Measurements from ENCODE around the gene FAM221B. TPM values are rescaled to one million over a fixed set of nuclear protein-coding genes. Genes with fewer than 3 reads are reported as not detected.
A peak's percentile ranks its signal among the peaks of the same experiment; 100 is the strongest.

Gene FAM221B, protein sequence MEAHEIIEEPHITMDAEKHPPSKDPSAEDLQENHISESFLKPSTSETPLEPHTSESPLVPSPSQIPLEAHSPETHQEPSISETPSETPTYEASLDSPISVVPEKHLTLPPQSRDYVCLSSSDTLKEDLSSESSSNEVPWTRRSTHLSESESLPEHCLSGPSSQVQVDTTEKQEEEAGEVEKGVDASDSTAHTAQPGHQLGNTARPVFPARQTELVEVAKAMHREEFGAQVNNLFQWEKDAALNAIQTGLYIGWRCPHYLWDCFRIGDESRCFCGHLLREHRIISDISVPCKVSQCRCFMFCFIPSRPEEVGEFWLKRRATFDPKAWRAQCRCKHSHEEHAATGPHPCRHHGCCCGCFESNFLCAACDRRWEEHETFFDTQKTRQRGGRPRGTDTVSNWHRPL
- total RNA-seq (2014; rRNA removed; shearing (Covaris generic)) (not detected in 2 replicates), polyA plus RNA-seq (2016; fragmentation: Nextera tagmentation; extraction: Ambion mirVana) (0.09 and 0.47 TPM in 2 replicates)
- long read RNA-seq, result 0 reads

DNA sequence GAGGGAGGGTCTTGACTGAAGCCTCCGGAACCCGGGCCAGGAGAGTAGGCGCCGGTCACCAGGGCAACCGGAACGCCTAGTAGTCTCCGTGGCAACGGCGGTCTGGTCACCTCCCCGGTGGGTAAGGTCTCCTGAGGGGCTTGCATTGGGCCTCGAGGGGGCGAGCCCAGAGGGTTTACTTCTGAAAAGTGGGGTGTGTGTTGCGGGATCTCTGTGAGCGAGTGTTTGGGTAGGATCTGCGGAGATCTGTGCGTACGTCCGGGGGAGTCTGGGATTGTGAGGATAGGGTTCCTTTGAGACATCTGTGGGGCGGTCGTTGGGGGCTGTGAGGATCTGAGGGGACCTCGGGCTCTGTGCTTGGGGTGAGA lies at the start of gene FAM221B:
TSS of gene FAM221B (minus strand) at position 17 of the 368 bp plus-strand sequence. CDS start 2,571 bp downstream, outside the sequence.
- Mint-ChIP-seq H3K4me1 (peaks cover 25% of the 10 kb centered on the region), H3K9me3 (no peaks in the 10 kb centered on the region; the same call in 2 of the 3 replicates), H3K4me3 (peak within 1 kb of the TSS; percentile 85), H3K27ac (peak within 1 kb of the TSS; percentile 87), H3K27me3 (ENCODE audit: insufficient read depth, low read depth, poor library complexity) (peaks cover 11% of the 10 kb centered on the region), H3K36me3 (ENCODE audit: low read depth) (no peaks in the 10 kb centered on the region)
- no peaks in the 10 kb centered on the region for H3K9me2 ChIP-seq (ENCODE audit: insufficient read depth)
- 0 out of 2 replicates have a peak, but pooled peaks cover 6% of the 10 kb centered on the region for H3F3A ChIP-seq (replicated peaks; ENCODE audit: low read depth)
- H4K20me1 ChIP-seq (replicated peaks; ENCODE audit: insufficient read depth), result no peaks in the 10 kb centered on the region
- TF ChIP-seq CREB1 (CRISPR knock-in tag; IDR thresholded peaks at IDR 0.05; ENCODE audit: low read depth) (no peak), POLR2AphosphoS5 (IDR thresholded peaks at IDR 0.05; ENCODE audit: low read depth) (no peak; the same call in 1 of the 2 replicates), EZH2 (IDR thresholded peaks at IDR 0.05; ENCODE audit: low read depth, unreplicated experiment) (no peak), JUNB (IDR thresholded peaks at IDR 0.05; ENCODE audit: unreplicated experiment) (no peak), STAT1 (IDR thresholded peaks at IDR 0.05; ENCODE audit: unreplicated experiment) (no peak), ZNF331 (CRISPR knock-in tag; IDR thresholded peaks at IDR 0.05; ENCODE audit: low read depth) (no peak), ZNF114 (CRISPR knock-in tag; IDR thresholded peaks at IDR 0.05) (no peak)
- TF ChIP-seq, protein P1, sequence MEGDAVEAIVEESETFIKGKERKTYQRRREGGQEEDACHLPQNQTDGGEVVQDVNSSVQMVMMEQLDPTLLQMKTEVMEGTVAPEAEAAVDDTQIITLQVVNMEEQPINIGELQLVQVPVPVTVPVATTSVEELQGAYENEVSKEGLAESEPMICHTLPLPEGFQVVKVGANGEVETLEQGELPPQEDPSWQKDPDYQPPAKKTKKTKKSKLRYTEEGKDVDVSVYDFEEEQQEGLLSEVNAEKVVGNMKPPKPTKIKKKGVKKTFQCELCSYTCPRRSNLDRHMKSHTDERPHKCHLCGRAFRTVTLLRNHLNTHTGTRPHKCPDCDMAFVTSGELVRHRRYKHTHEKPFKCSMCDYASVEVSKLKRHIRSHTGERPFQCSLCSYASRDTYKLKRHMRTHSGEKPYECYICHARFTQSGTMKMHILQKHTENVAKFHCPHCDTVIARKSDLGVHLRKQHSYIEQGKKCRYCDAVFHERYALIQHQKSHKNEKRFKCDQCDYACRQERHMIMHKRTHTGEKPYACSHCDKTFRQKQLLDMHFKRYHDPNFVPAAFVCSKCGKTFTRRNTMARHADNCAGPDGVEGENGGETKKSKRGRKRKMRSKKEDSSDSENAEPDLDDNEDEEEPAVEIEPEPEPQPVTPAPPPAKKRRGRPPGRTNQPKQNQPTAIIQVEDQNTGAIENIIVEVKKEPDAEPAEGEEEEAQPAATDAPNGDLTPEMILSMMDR (conservative IDR thresholded peaks at IDR 0.05; ENCODE audit: low read depth in 2 of 2), result no peak
- TF ChIP-seq, protein P2, sequence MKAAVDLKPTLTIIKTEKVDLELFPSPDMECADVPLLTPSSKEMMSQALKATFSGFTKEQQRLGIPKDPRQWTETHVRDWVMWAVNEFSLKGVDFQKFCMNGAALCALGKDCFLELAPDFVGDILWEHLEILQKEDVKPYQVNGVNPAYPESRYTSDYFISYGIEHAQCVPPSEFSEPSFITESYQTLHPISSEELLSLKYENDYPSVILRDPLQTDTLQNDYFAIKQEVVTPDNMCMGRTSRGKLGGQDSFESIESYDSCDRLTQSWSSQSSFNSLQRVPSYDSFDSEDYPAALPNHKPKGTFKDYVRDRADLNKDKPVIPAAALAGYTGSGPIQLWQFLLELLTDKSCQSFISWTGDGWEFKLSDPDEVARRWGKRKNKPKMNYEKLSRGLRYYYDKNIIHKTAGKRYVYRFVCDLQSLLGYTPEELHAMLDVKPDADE (IDR thresholded peaks at IDR 0.05), result no peak
- H2AFZ ChIP-seq, result peak within 1 kb of the TSS; percentile 100
- no peaks in the 10 kb centered on the region for H3K79me2 ChIP-seq (replicated peaks; ENCODE audit: insufficient read depth)
- peaks cover 15% of the 10 kb centered on the region for H3K4me1 ChIP-seq (ENCODE audit: insufficient read depth)
- peak within 1 kb of the TSS; percentile 95 for H3K27ac ChIP-seq (ENCODE audit: low read depth)
- ATAC-seq, result peak; percentile 58
- no peaks in the 10 kb centered on the region for H3K36me3 ChIP-seq (ENCODE audit: insufficient read depth)
- DNase-seq (ENCODE audit: low spot score), result peak; percentile 93
- peak within 1 kb of the TSS; percentile 88 for H3K4me3 ChIP-seq
- H3K4me2 ChIP-seq, result peak within 1 kb of the TSS; percentile 99
- no peaks in the 10 kb centered on the region for H3K27me3 ChIP-seq (ENCODE audit: insufficient read depth)

DNA sequence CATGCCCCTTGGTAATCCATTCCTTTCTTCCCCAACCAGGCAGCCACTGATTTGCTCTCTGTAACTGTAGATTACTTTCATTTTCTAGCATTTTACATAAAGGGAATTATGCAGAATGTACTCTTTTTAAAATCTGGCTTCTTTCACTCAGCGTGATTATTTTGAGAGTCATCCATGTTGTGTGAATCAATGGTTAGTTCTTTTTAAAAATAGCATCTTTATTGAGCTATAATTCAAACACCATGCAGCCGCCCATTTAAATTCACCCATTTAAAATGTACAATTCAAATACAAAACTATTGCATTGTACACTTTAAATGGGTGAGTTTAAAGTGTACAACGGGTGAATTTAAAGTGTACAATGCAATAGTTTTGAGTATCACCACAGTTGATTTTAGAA lies 44.0 kb upstream of the FAM221B start:
- H3K9me2 ChIP-seq (ENCODE audit: insufficient read depth), result peaks cover 5% of the 10 kb centered on the region
- Mint-ChIP-seq H3K4me3 (no peak overlapping the region), H3K27ac (no peak overlapping the region), H3K9me3 (peaks cover 19% of the 10 kb centered on the region), H3K36me3 (ENCODE audit: low read depth) (peaks cover 7% of the 10 kb centered on the region; the same call in 1 of the 3 replicates), H3K4me1 (peaks cover 16% of the 10 kb centered on the region), H3K27me3 (ENCODE audit: insufficient read depth, low read depth, poor library complexity) (peaks cover 12% of the 10 kb centered on the region)
- H3K4me1 ChIP-seq (ENCODE audit: insufficient read depth), result peaks cover 7% of the 10 kb centered on the region; the same call in 1 of the 2 replicates
- no peaks in the 10 kb centered on the region for H4K20me1 ChIP-seq (replicated peaks; ENCODE audit: insufficient read depth)
- no peaks in the 10 kb centered on the region for H3F3A ChIP-seq (replicated peaks; ENCODE audit: low read depth)
- H3K27ac ChIP-seq (ENCODE audit: low read depth), result no peak overlapping the region
- H3K4me2 ChIP-seq, result no peak overlapping the region
- ATAC-seq (no peak), DNase-seq (ENCODE audit: low spot score) (no peak)
- no peaks in the 10 kb centered on the region for H3K79me2 ChIP-seq (replicated peaks; ENCODE audit: insufficient read depth)
- no peaks in the 10 kb centered on the region for H3K36me3 ChIP-seq (ENCODE audit: insufficient read depth)
- H2AFZ ChIP-seq, result no peak overlapping the region
- no peak overlapping the region for H3K4me3 ChIP-seq
- no peaks in the 10 kb centered on the region for H3K27me3 ChIP-seq (ENCODE audit: insufficient read depth)
- TF ChIP-seq NANOG (IDR thresholded peaks at IDR 0.05; ENCODE audit: borderline replicate concordance) (no peak), POLR2AphosphoS5 (IDR thresholded peaks at IDR 0.05; ENCODE audit: low read depth) (no peak), EZH2phosphoT487 (IDR thresholded peaks at IDR 0.05; ENCODE audit: unreplicated experiment) (no peak), STAT1 (IDR thresholded peaks at IDR 0.05; ENCODE audit: unreplicated experiment) (no peak), ZNF331 (CRISPR knock-in tag; IDR thresholded peaks at IDR 0.05; ENCODE audit: low read depth) (no peak)
- TF ChIP-seq, protein P3, sequence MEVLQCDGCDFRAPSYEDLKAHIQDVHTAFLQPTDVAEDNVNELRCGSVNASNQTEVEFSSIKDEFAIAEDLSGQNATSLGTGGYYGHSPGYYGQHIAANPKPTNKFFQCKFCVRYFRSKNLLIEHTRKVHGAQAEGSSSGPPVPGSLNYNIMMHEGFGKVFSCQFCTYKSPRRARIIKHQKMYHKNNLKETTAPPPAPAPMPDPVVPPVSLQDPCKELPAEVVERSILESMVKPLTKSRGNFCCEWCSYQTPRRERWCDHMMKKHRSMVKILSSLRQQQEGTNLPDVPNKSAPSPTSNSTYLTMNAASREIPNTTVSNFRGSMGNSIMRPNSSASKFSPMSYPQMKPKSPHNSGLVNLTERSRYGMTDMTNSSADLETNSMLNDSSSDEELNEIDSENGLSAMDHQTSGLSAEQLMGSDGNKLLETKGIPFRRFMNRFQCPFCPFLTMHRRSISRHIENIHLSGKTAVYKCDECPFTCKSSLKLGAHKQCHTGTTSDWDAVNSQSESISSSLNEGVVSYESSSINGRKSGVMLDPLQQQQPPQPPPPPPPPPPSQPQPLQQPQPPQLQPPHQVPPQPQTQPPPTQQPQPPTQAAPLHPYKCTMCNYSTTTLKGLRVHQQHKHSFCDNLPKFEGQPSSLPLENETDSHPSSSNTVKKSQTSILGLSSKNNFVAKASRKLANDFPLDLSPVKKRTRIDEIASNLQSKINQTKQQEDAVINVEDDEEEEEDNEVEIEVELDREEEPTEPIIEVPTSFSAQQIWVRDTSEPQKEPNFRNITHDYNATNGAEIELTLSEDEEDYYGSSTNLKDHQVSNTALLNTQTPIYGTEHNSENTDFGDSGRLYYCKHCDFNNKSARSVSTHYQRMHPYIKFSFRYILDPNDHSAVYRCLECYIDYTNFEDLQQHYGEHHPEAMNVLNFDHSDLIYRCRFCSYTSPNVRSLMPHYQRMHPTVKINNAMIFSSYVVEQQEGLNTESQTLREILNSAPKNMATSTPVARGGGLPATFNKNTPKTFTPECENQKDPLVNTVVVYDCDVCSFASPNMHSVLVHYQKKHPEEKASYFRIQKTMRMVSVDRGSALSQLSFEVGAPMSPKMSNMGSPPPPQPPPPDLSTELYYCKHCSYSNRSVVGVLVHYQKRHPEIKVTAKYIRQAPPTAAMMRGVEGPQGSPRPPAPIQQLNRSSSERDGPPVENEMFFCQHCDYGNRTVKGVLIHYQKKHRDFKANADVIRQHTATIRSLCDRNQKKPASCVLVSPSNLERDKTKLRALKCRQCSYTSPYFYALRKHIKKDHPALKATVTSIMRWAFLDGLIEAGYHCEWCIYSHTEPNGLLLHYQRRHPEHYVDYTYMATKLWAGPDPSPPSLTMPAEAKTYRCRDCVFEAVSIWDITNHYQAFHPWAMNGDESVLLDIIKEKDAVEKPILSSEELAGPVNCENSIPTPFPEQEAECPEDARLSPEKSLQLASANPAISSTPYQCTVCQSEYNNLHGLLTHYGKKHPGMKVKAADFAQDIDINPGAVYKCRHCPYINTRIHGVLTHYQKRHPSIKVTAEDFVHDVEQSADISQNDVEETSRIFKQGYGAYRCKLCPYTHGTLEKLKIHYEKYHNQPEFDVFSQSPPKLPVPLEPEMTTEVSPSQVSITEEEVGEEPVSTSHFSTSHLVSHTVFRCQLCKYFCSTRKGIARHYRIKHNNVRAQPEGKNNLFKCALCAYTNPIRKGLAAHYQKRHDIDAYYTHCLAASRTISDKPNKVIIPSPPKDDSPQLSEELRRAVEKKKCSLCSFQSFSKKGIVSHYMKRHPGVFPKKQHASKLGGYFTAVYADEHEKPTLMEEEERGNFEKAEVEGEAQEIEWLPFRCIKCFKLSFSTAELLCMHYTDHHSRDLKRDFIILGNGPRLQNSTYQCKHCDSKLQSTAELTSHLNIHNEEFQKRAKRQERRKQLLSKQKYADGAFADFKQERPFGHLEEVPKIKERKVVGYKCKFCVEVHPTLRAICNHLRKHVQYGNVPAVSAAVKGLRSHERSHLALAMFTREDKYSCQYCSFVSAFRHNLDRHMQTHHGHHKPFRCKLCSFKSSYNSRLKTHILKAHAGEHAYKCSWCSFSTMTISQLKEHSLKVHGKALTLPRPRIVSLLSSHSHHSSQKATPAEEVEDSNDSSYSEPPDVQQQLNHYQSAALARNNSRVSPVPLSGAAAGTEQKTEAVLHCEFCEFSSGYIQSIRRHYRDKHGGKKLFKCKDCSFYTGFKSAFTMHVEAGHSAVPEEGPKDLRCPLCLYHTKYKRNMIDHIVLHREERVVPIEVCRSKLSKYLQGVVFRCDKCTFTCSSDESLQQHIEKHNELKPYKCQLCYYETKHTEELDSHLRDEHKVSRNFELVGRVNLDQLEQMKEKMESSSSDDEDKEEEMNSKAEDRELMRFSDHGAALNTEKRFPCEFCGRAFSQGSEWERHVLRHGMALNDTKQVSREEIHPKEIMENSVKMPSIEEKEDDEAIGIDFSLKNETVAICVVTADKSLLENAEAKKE (CRISPR knock-in tag; IDR thresholded peaks at IDR 0.05), result no peak

Measured in GM23338 (cell line).